NB4 (cell line): Measurements from ENCODE around the gene CCDC170.

ENCODE experiments used
- MYC ChIP-seq: IDR thresholded peaks from 2 replicates; pipeline ENCODE4 v1.6.1; 2011; ENCODE audit warnings: low read depth, low read length
- POLR2A ChIP-seq: IDR thresholded peaks from 2 replicates; pipeline ENCODE4 v1.6.1; 2011; ENCODE audit warnings: mild to moderate bottlenecking; ENCODE audit not compliant: insufficient read length; ENCODE audit errors: extremely low read depth
- TF ChIP-seq, protein P1 (sequence below): IDR thresholded peaks from one replicate; pipeline ENCODE4 v1.5.1; 2012; ENCODE audit warnings: low read depth, low read length
- TF ChIP-seq, protein P2 (sequence below): IDR thresholded peaks from 2 replicates; pipeline ENCODE4 v1.6.1; 2011; ENCODE audit warnings: low read depth, low read length

GRCh38 chr6:151501511-151502136 is 7.8 kb downstream of the CCDC170 start:
- TF ChIP-seq POLR2A = no peak
- TF ChIP-seq, protein P1, sequence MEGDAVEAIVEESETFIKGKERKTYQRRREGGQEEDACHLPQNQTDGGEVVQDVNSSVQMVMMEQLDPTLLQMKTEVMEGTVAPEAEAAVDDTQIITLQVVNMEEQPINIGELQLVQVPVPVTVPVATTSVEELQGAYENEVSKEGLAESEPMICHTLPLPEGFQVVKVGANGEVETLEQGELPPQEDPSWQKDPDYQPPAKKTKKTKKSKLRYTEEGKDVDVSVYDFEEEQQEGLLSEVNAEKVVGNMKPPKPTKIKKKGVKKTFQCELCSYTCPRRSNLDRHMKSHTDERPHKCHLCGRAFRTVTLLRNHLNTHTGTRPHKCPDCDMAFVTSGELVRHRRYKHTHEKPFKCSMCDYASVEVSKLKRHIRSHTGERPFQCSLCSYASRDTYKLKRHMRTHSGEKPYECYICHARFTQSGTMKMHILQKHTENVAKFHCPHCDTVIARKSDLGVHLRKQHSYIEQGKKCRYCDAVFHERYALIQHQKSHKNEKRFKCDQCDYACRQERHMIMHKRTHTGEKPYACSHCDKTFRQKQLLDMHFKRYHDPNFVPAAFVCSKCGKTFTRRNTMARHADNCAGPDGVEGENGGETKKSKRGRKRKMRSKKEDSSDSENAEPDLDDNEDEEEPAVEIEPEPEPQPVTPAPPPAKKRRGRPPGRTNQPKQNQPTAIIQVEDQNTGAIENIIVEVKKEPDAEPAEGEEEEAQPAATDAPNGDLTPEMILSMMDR = no peak
- TF ChIP-seq MYC = no peak
- TF ChIP-seq, protein P2, sequence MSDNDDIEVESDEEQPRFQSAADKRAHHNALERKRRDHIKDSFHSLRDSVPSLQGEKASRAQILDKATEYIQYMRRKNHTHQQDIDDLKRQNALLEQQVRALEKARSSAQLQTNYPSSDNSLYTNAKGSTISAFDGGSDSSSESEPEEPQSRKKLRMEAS = no peak
